A549 (cell line): ENCODE data around the gene ZNF316.

ENCODE experiments used
- BHLHE40 ChIP-seq: IDR thresholded peaks from 2 replicates; pipeline ENCODE4 v1.6.1; 2012; ENCODE audit warnings: low read depth, low read length, inconsistent platforms
- CHD4 ChIP-seq: fragments of 200-600 bp; sonication (generic); IDR thresholded peaks from 2 replicates; pipeline ENCODE4 v1.6.1; 2016; ENCODE audit warnings: antibody characterized with exemption, mild to moderate bottlenecking, borderline replicate concordance
- CTCF ChIP-seq: fragments of >200 bp; sonication (Bioruptor Twin); formaldehyde crosslinking; IDR thresholded peaks from 3 replicates; pipeline ENCODE4 v1.5.1; 2016
- EP300 ChIP-seq, 2 experiments: fragments of >200 bp; sonication (Bioruptor Twin); formaldehyde crosslinking; IDR thresholded peaks; 2 replicates in 1 of 2; 3 replicates in 1 of 2; pipeline ENCODE4 v1.6.1; 2016 to 2017
- HDAC2 ChIP-seq: fragments of 200-600 bp; sonication (generic); IDR thresholded peaks from 2 replicates; pipeline ENCODE4 v1.6.1; 2016
- KDM5A ChIP-seq: fragments of 200-600 bp; sonication (generic); IDR thresholded peaks from 2 replicates; pipeline ENCODE4 v1.6.1; 2016; ENCODE audit warnings: antibody characterized with exemption, mild to moderate bottlenecking
- POLR2A ChIP-seq: IDR thresholded peaks from 2 replicates; pipeline ENCODE4 v1.6.1; 2012; ENCODE audit warnings: mild to moderate bottlenecking, low read length
- RARB ChIP-seq: fragments of 250-450 bp; sonication (Bioruptor Pico); IDR thresholded peaks from 2 replicates; pipeline ENCODE4 v1.8.0; 2021; ENCODE audit warnings: mild to moderate bottlenecking, moderate library complexity
- TP53 ChIP-seq: fragments of 250-450 bp; sonication (Bioruptor Pico); IDR thresholded peaks from 2 replicates; pipeline ENCODE4 v1.5.0; 2021; ENCODE audit warnings: mild to moderate bottlenecking, moderate library complexity

GRCh38 chr7:6639627-6640026 lies 2.5 kb downstream of the ZNF316 start:
- no peak for TF ChIP-seq CTCF
- TF ChIP-seq RARB (CRISPR knock-in tag), result no peak
- TF ChIP-seq KDM5A, result no peak
- no peak for TF ChIP-seq BHLHE40
- no peak for TF ChIP-seq TP53 (CRISPR knock-in tag)
- no peak for TF ChIP-seq HDAC2
- no peak for TF ChIP-seq CHD4
- TF ChIP-seq POLR2A, result no peak
- TF ChIP-seq EP300 (IDR thresholded peaks at IDR 0.05), result no peak
